ENCODE measurements around the gene NR2F1.

DNA sequence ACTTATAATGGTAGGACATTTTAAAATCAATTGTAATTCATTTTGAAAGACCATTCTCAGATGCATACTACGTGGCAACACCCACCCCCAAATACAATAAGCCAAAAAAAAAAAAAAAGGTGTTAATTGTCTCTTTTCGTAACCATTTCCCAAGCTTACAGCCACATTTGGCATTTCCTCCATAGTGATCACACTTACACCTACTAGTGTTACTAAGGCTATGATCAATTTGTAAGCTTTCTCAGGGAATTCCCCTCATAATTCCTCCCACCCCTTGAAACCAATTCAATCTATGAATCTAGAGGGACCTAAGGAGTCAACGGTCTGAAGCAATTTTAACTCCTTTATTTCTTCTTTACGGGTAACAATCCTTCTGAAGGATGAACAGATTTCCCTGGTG lies 40.1 kb downstream of the NR2F1 start:
- no peak for TF ChIP-seq EZH2 (IDR thresholded peaks at IDR 0.05; ENCODE audit: low read length, unreplicated experiment)
- TF ChIP-seq, protein P1, sequence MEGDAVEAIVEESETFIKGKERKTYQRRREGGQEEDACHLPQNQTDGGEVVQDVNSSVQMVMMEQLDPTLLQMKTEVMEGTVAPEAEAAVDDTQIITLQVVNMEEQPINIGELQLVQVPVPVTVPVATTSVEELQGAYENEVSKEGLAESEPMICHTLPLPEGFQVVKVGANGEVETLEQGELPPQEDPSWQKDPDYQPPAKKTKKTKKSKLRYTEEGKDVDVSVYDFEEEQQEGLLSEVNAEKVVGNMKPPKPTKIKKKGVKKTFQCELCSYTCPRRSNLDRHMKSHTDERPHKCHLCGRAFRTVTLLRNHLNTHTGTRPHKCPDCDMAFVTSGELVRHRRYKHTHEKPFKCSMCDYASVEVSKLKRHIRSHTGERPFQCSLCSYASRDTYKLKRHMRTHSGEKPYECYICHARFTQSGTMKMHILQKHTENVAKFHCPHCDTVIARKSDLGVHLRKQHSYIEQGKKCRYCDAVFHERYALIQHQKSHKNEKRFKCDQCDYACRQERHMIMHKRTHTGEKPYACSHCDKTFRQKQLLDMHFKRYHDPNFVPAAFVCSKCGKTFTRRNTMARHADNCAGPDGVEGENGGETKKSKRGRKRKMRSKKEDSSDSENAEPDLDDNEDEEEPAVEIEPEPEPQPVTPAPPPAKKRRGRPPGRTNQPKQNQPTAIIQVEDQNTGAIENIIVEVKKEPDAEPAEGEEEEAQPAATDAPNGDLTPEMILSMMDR (conservative IDR thresholded peaks at IDR 0.05; ENCODE audit: low read depth, low read length), result no peak
